ENCODE measurements around the gene ADAT1. TPM values are rescaled to one million over a fixed set of nuclear protein-coding genes. Genes with fewer than 3 reads are reported as not detected.

ADAT1 gene
- total RNA-seq, 2 donors from 2014 or later, result 41.2 to 46.3 TPM

- Histone ChIP-seq H3K4me3 (no peak overlapping the region), H3K27me3 (replicated peaks; ENCODE audit: insufficient read depth) (no peaks in the 10 kb centered on the region), H3K9me3 (no peaks in the 10 kb centered on the region), H3K27ac (no peak overlapping the region), H3K36me3 (no peaks in the 10 kb centered on the region), H3K4me1 (ENCODE audit: control insufficient read depth in 1 of 2, low read depth in 2 of 2) (peaks cover 0 to 14% of the 10 kb centered on the region in 2 donors)
- no peak for ATAC-seq (ENCODE audit: insufficient number of reproducible peaks, low FRiP score, low read depth)
- DNase-seq (ENCODE audit: low spot score), result no peak
- TF ChIP-seq, protein P1, sequence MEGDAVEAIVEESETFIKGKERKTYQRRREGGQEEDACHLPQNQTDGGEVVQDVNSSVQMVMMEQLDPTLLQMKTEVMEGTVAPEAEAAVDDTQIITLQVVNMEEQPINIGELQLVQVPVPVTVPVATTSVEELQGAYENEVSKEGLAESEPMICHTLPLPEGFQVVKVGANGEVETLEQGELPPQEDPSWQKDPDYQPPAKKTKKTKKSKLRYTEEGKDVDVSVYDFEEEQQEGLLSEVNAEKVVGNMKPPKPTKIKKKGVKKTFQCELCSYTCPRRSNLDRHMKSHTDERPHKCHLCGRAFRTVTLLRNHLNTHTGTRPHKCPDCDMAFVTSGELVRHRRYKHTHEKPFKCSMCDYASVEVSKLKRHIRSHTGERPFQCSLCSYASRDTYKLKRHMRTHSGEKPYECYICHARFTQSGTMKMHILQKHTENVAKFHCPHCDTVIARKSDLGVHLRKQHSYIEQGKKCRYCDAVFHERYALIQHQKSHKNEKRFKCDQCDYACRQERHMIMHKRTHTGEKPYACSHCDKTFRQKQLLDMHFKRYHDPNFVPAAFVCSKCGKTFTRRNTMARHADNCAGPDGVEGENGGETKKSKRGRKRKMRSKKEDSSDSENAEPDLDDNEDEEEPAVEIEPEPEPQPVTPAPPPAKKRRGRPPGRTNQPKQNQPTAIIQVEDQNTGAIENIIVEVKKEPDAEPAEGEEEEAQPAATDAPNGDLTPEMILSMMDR (IDR thresholded peaks at IDR 0.05), result no peak
These were observed 72.8 kb downstream of the ADAT1 start for GRCh38 chr16:75550211-75550662.

Other genes with a start within 250 kb of the ADAT1 start
- 10 to 100 TPM; 31.1 to 84.7 TPM for gene CFDP1, start 189.8 kb downstream of the ADAT1 start, total RNA-seq
- gene TMEM170A, start 158.6 kb downstream of the ADAT1 start, total RNA-seq, result 10 to 100 TPM; 11.6 to 29.6 TPM
- gene CHST6, start 127.8 kb downstream of the ADAT1 start, total RNA-seq, result 1 to 10 TPM; 7.7 to 8.3 TPM
- under 1 TPM in 1 of 2 donors, not detected in 1; 0.56 TPM for gene CHST5, start 87.2 kb downstream of the ADAT1 start, total RNA-seq
- 10 to 100 TPM; 10.4 to 11.8 TPM for gene TMEM231, start 67.0 kb downstream of the ADAT1 start, total RNA-seq
- 100 to 1,000 TPM; 101 to 122 TPM for gene GABARAPL2, start 56.9 kb downstream of the ADAT1 start, total RNA-seq
- gene KARS1, start 24.4 kb upstream of the ADAT1 start, total RNA-seq, result 10 to 100 TPM; 71.5 to 76.1 TPM
- 10 to 100 TPM; 78.3 to 83.8 TPM for gene TERF2IP, start 24.5 kb upstream of the ADAT1 start, total RNA-seq
- not detected for gene CPHXL2, start 53.7 kb upstream of the ADAT1 start, total RNA-seq
- not detected for gene DUXB, start 78.2 kb upstream of the ADAT1 start, total RNA-seq
- not detected for gene CPHXL, start 103.2 kb upstream of the ADAT1 start, total RNA-seq